Osteocyte (in vitro differentiated cells): Measurements from ENCODE around the gene RIT2. TPM values are rescaled to one million over a fixed set of nuclear protein-coding genes. Genes with fewer than 3 reads are reported as not detected.

ENCODE experiments used
- DNase-seq: peaks from one replicate; pipeline ENCODE4 v3.0.0; 2021; ENCODE audit warnings: mixed read lengths; ENCODE audit not compliant: unreplicated experiment; ENCODE audit errors: extremely low spot score
- H3K27ac Mint-ChIP-seq: one replicate; pipeline ENCODE4 v1.8.0; 2021; ENCODE audit warnings: mild to moderate bottlenecking, mixed read lengths; ENCODE audit not compliant: unreplicated experiment
- H3K27me3 Mint-ChIP-seq: one replicate; pipeline ENCODE4 v1.8.0; 2021; ENCODE audit warnings: mixed read lengths; ENCODE audit not compliant: unreplicated experiment
- H3K36me3 Mint-ChIP-seq: one replicate; pipeline ENCODE4 v1.8.0; 2021; ENCODE audit warnings: mixed read lengths; ENCODE audit not compliant: unreplicated experiment
- H3K4me1 Mint-ChIP-seq: one replicate; pipeline ENCODE4 v1.8.0; 2021; ENCODE audit warnings: mixed read lengths; ENCODE audit not compliant: unreplicated experiment
- H3K4me3 Mint-ChIP-seq: one replicate; pipeline ENCODE4 v1.8.0; 2021; ENCODE audit warnings: mild to moderate bottlenecking, moderate library complexity, mixed read lengths; ENCODE audit not compliant: unreplicated experiment
- H3K9me3 Mint-ChIP-seq: one replicate; pipeline ENCODE4 v1.8.0; 2021; ENCODE audit warnings: mixed read lengths; ENCODE audit not compliant: unreplicated experiment
- CTCF ChIP-seq: fragments of 200-600 bp; sonication (generic); IDR thresholded peaks from 2 replicates; pipeline ENCODE4 v1.5.0; 2021; ENCODE audit warnings: antibody characterized with exemption, mild to moderate bottlenecking, moderate library complexity
- total RNA-seq: library from RNA; stranded (reverse); gene quantifications from 2 replicates; pipeline ENCODE4 v1.2.1, GENCODE V29; 2021

Gene RIT2
- total RNA-seq, 1 donor from 2014 or later, result not detected

- Mint-ChIP-seq H3K36me3 (no peaks in the 10 kb centered on the region), H3K27ac (no peak overlapping the region), H3K9me3 (no peaks in the 10 kb centered on the region), H3K4me1 (peaks cover 9% of the 10 kb centered on the region), H3K4me3 (no peak overlapping the region), H3K27me3 (no peaks in the 10 kb centered on the region)
- no peak for TF ChIP-seq CTCF
- DNase-seq, result no peak
Measured at GRCh38 chr18:43158381-43158780, 42.9 kb upstream of the RIT2 start.

- no peak overlapping the region for H3K27ac Mint-ChIP-seq
- no peak for TF ChIP-seq CTCF
- peaks cover 6% of the 10 kb centered on the region for H3K4me1 Mint-ChIP-seq
- H3K36me3 Mint-ChIP-seq, result no peaks in the 10 kb centered on the region
- no peak overlapping the region for H3K4me3 Mint-ChIP-seq
- H3K9me3 Mint-ChIP-seq, result no peaks in the 10 kb centered on the region
- no peaks in the 10 kb centered on the region for H3K27me3 Mint-ChIP-seq
- DNase-seq, result no peak
Measured at GRCh38 chr18:43155842-43156241, 40.4 kb upstream of the RIT2 start.

- Mint-ChIP-seq H3K4me1 (no peaks in the 10 kb centered on the region), H3K27ac (no peak overlapping the region), H3K9me3 (no peaks in the 10 kb centered on the region), H3K4me3 (no peak overlapping the region), H3K27me3 (no peaks in the 10 kb centered on the region), H3K36me3 (no peaks in the 10 kb centered on the region)
- no peak for TF ChIP-seq CTCF
- DNase-seq, result no peak
Measured at GRCh38 chr18:43148231-43148630, 32.7 kb upstream of the RIT2 start.

- Mint-ChIP-seq H3K27me3 (no peaks in the 10 kb centered on the region), H3K36me3 (no peaks in the 10 kb centered on the region), H3K4me1 (no peaks in the 10 kb centered on the region), H3K27ac (no peak overlapping the region), H3K9me3 (peaks cover 4% of the 10 kb centered on the region), H3K4me3 (no peak overlapping the region)
- no peak for TF ChIP-seq CTCF
- DNase-seq, result no peak
Measured at GRCh38 chr18:43141208-43141607, 25.7 kb upstream of the RIT2 start.

- H3K27me3 Mint-ChIP-seq, result no peaks in the 10 kb centered on the region
- H3K4me1 Mint-ChIP-seq, result no peaks in the 10 kb centered on the region
- no peak for TF ChIP-seq CTCF
- DNase-seq, result no peak
- peaks cover 4% of the 10 kb centered on the region for H3K9me3 Mint-ChIP-seq
- no peak overlapping the region for H3K4me3 Mint-ChIP-seq
- no peak overlapping the region for H3K27ac Mint-ChIP-seq
- no peaks in the 10 kb centered on the region for H3K36me3 Mint-ChIP-seq
Measured at GRCh38 chr18:43139288-43139946, 23.9 kb upstream of the RIT2 start.
